B cell (primary cell): ENCODE measurements around the gene DRAXIN.

Experiments used
- EZH2 ChIP-seq: IDR thresholded peaks from 2 replicates; pipeline ENCODE4 v1.6.1; 2012; ENCODE audit warnings: borderline replicate concordance, low read depth, mild to moderate bottlenecking, moderate library complexity, low read length; ENCODE audit not compliant: insufficient read depth, poor library complexity, severe bottlenecking
- TF ChIP-seq, protein P1 (sequence below): fragments of 200-600 bp; IDR thresholded peaks from one replicate; pipeline ENCODE4 v1.8.0; 2022; ENCODE audit warnings: antibody characterized with exemption, mild to moderate bottlenecking

GRCh38 chr1:11764519-11764918, 73.0 kb downstream of the DRAXIN start:
- TF ChIP-seq, protein P1, sequence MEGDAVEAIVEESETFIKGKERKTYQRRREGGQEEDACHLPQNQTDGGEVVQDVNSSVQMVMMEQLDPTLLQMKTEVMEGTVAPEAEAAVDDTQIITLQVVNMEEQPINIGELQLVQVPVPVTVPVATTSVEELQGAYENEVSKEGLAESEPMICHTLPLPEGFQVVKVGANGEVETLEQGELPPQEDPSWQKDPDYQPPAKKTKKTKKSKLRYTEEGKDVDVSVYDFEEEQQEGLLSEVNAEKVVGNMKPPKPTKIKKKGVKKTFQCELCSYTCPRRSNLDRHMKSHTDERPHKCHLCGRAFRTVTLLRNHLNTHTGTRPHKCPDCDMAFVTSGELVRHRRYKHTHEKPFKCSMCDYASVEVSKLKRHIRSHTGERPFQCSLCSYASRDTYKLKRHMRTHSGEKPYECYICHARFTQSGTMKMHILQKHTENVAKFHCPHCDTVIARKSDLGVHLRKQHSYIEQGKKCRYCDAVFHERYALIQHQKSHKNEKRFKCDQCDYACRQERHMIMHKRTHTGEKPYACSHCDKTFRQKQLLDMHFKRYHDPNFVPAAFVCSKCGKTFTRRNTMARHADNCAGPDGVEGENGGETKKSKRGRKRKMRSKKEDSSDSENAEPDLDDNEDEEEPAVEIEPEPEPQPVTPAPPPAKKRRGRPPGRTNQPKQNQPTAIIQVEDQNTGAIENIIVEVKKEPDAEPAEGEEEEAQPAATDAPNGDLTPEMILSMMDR = no peak
- no peak for TF ChIP-seq EZH2
